Adrenal gland (tissue), 5 donors: Measurements from ENCODE around the gene PRKCE.

Experiments used
- POLR2A ChIP-seq, 2 donors: fragments of 450-650 bp; IDR thresholded peaks; one replicate each; pipeline ENCODE4 v1.6.1; 2017; ENCODE audit warnings: antibody characterized with exemption in 2 of 2, mild to moderate bottlenecking in 2 of 2, moderate library complexity in 1 of 2
- TF ChIP-seq, protein P1 (sequence below), 6 experiments: fragments of 450-650 bp in 4 of 6; fragments of 200-600 bp in 2 of 6; sonication (generic) in 1 of 6; IDR thresholded peaks; 1 replicate in 5 of 6; 2 replicates in 1 of 6; pipeline versions ENCODE4 v1.5.1 to v1.8.0; 2016 to 2021; ENCODE audit warnings: antibody characterized with exemption in 6 of 6, mild to moderate bottlenecking in 2 of 6, moderate library complexity in 1 of 6
- donor health status: DM: no; HTN: no; CAD: no.

DNA sequence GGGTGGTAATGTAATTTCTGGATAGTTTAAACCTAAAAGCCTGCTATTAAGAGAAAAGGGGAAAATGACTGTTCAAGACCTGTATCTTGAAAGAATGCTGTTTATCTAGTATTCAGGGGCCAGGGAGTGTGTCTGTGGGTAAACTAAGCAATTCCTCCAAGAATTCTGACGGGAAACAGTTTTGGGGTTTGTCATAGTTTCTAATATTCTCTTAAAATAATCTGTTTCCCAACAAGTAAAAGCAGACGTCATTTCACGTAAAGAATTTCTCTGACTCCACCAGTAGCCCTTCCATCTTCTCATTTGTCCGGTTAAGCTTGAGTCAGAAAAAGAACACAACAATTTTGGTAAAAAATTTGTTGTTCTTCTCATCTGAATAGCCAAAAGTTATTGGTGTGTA, 413.7 kb downstream of the PRKCE start:
- TF ChIP-seq, protein P1, sequence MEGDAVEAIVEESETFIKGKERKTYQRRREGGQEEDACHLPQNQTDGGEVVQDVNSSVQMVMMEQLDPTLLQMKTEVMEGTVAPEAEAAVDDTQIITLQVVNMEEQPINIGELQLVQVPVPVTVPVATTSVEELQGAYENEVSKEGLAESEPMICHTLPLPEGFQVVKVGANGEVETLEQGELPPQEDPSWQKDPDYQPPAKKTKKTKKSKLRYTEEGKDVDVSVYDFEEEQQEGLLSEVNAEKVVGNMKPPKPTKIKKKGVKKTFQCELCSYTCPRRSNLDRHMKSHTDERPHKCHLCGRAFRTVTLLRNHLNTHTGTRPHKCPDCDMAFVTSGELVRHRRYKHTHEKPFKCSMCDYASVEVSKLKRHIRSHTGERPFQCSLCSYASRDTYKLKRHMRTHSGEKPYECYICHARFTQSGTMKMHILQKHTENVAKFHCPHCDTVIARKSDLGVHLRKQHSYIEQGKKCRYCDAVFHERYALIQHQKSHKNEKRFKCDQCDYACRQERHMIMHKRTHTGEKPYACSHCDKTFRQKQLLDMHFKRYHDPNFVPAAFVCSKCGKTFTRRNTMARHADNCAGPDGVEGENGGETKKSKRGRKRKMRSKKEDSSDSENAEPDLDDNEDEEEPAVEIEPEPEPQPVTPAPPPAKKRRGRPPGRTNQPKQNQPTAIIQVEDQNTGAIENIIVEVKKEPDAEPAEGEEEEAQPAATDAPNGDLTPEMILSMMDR (IDR thresholded peaks at IDR 0.05) = no peak
- no peak for TF ChIP-seq POLR2A (IDR thresholded peaks at IDR 0.05)
